GM20000 (cell line): Measurements from ENCODE around the gene DBX1.
"Not testable (repeated sequence)": the region's sequence is repeated elsewhere in the genome, so short reads cannot be mapped to it uniquely, and the experiment has no call there.

ENCODE experiments used
- DNase-seq: peaks from one replicate; pipeline ENCODE4 v3.0.0; 2012; ENCODE audit warnings: low spot score
- CTCF ChIP-seq: IDR thresholded peaks from 2 replicates; pipeline ENCODE4 v1.5.1; 2012; ENCODE audit warnings: mild to moderate bottlenecking, control low read depth; ENCODE audit errors: extremely low read depth, missing control alignments

DBX1 gene

GRCh38 chr11:20154381-20154780, 5.9 kb downstream of the DBX1 start:
- no peak for DNase-seq
- TF ChIP-seq CTCF, result no peak

- DNase-seq, result no peak
- TF ChIP-seq CTCF, result no peak
Measured at GRCh38 chr11:20138707-20139106, 21.6 kb downstream of the DBX1 start.

GRCh38 chr11:20137637-20138036, 22.6 kb downstream of the DBX1 start:
- DNase-seq, result no peak
- TF ChIP-seq CTCF, result no peak

- no peak for TF ChIP-seq CTCF
- no peak for DNase-seq
Measured at GRCh38 chr11:20134991-20135736, 25.1 kb downstream of the DBX1 start.

DNA sequence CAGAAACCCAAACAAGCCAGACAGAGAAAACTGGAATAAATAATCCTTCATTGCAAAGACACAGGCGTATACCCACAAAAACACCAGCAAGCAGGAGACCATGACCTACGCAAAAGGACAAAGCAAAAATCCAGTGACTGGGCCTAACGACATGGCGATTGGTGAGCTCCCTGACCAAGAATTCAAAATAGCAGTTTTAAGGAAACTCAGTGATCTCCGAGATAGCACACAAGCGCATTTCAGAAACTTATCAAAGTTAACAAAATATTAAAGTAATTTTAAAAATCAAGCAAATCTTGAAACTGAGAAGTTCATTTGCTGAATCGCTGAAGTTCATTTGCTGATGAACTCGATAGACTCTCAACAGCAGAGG, 27.6 kb downstream of the DBX1 start:
- no peak for TF ChIP-seq CTCF
- DNase-seq, result no peak

DNA sequence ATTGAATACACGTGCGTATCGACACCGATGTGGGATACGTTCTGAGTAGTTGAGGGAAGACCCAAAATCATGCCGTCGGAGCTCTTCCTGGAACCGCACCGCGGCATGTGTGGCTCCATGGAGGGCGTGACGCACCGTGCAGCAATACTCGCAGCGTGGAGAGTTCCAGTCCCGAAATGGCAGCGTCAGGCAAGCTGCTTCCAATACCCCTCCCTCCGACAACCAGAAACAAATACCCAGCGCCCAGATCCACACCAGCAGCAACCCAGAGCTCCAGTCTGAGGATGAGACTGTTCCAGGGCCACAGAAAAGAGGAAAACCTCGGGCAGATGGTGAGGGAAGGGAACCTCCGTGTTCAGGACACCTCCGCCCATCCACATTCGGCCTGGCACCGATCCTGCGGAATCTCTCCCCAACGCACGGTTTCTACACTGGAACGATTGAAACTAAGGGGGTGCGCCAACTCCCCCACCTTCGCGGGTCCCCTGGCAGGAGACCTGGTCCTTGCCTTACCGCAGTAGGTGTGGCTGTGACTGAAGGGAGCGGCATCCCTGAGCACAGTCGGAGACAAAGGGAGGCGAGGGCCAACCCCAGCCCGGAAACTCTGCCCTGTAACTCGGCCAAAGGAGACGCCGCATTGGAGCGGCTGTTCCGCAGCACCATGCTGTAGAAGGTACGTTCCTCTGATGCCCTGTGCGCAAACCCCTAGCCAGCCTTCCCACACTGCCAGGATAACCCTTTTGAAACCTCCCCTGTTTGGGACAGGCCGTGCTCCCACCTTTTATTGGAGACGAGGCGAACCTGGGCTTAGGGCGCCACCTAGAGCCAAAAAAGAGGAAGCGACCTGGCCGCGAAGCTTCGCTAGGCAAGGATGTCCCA, 28.2 kb downstream of the DBX1 start:
- peak; percentile 57 for DNase-seq
- peak; percentile 79 for TF ChIP-seq CTCF

GRCh38 chr11:20129665-20130064, 30.6 kb downstream of the DBX1 start:
- no peak for DNase-seq
- TF ChIP-seq CTCF, result no peak

DNA sequence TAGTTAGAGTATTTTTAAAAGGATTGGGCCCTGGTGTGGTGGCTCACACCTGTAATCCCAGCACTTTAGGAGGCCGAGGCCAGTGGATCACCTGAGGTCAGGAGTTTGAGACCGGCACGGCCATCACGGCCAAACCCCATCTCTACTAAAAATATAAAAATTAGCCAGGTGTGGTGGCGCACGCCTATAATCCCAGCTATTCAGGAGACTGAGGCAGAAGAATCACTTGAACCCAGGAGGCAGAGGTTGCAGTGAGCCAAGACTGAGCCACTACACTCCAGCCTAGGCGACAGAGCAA, 31.8 kb downstream of the DBX1 start:
- DNase-seq, result not testable (repeated sequence)
